ENCODE data around the gene KDM4C. TPM values are rescaled to one million over a fixed set of nuclear protein-coding genes. Genes with fewer than 3 reads are reported as not detected.

Gene KDM4C
- total RNA-seq, 2 donors from 2014 or later, result 12.8 to 31.5 TPM

DNA sequence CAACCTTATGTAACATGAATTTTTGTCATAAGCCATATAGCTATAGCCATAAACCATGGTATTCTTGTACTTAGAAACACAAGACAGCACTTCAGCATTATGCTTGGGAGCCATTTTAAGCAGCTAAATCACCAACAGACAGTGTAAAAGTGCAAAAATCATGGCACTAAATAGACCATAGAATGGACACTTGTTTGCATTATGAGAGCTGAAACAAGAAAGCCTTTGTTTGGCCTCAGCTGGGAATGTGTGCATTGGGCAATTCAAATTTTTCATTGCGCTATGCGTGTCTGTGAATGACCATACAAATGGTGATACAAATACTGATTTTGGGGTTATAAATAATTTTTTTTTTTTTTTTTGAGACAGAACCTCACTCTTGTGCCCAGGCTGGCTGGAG lies 23.7 kb downstream of the KDM4C start:
- 95 to 100% methylated on average over 2 of the region's 2 CpGs for WGBS, 2 experiments (ENCODE audit: insufficient coverage in 1 of 2, insufficient read length in 1 of 2)

DNA sequence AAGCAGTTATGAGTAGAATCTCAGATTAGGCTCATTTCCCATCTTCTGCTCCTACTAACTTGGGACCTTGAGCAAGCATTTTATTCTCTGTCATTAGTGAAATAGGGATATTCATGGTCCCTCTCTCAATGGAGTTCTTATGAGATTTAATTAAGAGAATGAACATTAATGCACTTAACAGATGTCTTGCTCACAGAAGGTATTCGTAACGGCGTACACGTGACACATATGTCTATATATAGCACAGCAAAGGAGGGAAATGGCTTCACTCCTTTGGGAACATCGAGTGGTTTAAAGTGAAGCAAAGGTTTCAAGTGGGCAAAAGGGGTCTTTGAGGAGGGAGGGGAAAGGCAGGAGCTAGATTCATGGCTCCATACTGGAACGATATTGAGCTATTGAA lies 24.6 kb downstream of the KDM4C start:
- Mint-ChIP-seq H3K27ac (no peak overlapping the region), H3K4me1 (peaks cover 44% of the 10 kb centered on the region), H3K36me3 (ENCODE audit: low read depth) (no peaks in the 10 kb centered on the region), H3K27me3 (ENCODE audit: insufficient read depth) (no peaks in the 10 kb centered on the region), H3K9me3 (no peaks in the 10 kb centered on the region), H3K4me3 (no peak overlapping the region)
- Histone ChIP-seq H3K9ac (ENCODE audit: extremely low read depth, low read length, poor library complexity, severe bottlenecking) (no peak overlapping the region), H3K4me1 (ENCODE audit: control insufficient read depth, insufficient read depth, low read length) (peaks cover 19% of the 10 kb centered on the region), H3K9me3 (ENCODE audit: control insufficient read depth, low read length) (no peaks in the 10 kb centered on the region), H3K27me3 (ENCODE audit: control insufficient read depth, insufficient read depth, low read length, poor library complexity, severe bottlenecking) (no peaks in the 10 kb centered on the region), H3K27ac (ENCODE audit: low read depth, low read length) (no peak overlapping the region), H3K36me3 (ENCODE audit: control insufficient read depth, insufficient read depth, low read length) (no peaks in the 10 kb centered on the region), H3K4me3 (ENCODE audit: low read length) (no peak overlapping the region)
- 91 to 96% methylated on average over 6 of the region's 6 CpGs for WGBS, 2 experiments (ENCODE audit: insufficient coverage in 1 of 2, insufficient read length in 1 of 2)
- no peak for DNase-seq
- TF ChIP-seq, protein P1, sequence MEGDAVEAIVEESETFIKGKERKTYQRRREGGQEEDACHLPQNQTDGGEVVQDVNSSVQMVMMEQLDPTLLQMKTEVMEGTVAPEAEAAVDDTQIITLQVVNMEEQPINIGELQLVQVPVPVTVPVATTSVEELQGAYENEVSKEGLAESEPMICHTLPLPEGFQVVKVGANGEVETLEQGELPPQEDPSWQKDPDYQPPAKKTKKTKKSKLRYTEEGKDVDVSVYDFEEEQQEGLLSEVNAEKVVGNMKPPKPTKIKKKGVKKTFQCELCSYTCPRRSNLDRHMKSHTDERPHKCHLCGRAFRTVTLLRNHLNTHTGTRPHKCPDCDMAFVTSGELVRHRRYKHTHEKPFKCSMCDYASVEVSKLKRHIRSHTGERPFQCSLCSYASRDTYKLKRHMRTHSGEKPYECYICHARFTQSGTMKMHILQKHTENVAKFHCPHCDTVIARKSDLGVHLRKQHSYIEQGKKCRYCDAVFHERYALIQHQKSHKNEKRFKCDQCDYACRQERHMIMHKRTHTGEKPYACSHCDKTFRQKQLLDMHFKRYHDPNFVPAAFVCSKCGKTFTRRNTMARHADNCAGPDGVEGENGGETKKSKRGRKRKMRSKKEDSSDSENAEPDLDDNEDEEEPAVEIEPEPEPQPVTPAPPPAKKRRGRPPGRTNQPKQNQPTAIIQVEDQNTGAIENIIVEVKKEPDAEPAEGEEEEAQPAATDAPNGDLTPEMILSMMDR (conservative IDR thresholded peaks at IDR 0.05), result no peak

More for the DNA sequence above, 23.7 kb downstream of the KDM4C start:
- TF ChIP-seq, protein P1 (conservative IDR thresholded peaks at IDR 0.05), result no peak
- peaks cover 52% of the 10 kb centered on the region for H3K4me1 Mint-ChIP-seq
- Histone ChIP-seq H3K4me1 (ENCODE audit: control insufficient read depth, insufficient read depth, low read length) (peaks cover 19% of the 10 kb centered on the region), H3K27me3 (ENCODE audit: control insufficient read depth, insufficient read depth, low read length, poor library complexity, severe bottlenecking) (no peaks in the 10 kb centered on the region), H3K36me3 (ENCODE audit: control insufficient read depth, insufficient read depth, low read length) (no peaks in the 10 kb centered on the region), H3K9me3 (ENCODE audit: control insufficient read depth, low read length) (no peaks in the 10 kb centered on the region), H3K9ac (ENCODE audit: extremely low read depth, low read length, poor library complexity, severe bottlenecking) (no peak overlapping the region), H3K4me3 (ENCODE audit: low read length) (no peak overlapping the region), H3K27ac (ENCODE audit: low read depth, low read length) (no peak overlapping the region)
- no peak for DNase-seq
- H3K4me3 Mint-ChIP-seq, result no peak overlapping the region
- no peaks in the 10 kb centered on the region for H3K27me3 Mint-ChIP-seq (ENCODE audit: insufficient read depth)
- H3K27ac Mint-ChIP-seq, result no peak overlapping the region
- no peaks in the 10 kb centered on the region for H3K9me3 Mint-ChIP-seq
- H3K36me3 Mint-ChIP-seq (ENCODE audit: low read depth), result no peaks in the 10 kb centered on the region

DNA sequence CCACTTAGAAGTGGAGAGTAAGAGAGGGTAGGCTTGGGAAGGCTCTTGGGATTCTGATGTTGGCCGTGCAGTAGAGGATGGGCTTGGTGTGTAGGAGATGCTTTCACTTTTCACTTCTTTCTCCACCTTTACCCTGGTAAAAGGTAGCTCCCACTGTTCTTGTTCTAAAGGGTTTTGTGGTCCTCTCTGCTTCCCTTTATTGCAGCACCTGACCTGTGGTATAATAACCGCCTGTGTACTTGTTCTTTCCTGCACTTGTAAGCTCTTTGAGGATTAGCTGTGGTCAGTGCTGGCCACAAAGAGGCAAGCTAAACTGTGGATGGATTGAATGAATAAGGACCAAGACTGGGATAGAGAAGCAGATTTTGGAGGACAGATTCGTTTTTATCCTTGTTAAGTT lies 25.2 kb downstream of the KDM4C start:
- no peak overlapping the region for H3K27ac Mint-ChIP-seq
- no peaks in the 10 kb centered on the region for H3K9me3 ChIP-seq (ENCODE audit: control insufficient read depth, low read length)
- H3K27me3 Mint-ChIP-seq (ENCODE audit: insufficient read depth), result no peaks in the 10 kb centered on the region
- H3K9ac ChIP-seq (ENCODE audit: extremely low read depth, low read length, poor library complexity, severe bottlenecking), result no peak overlapping the region
- H3K4me1 Mint-ChIP-seq, result peaks cover 46% of the 10 kb centered on the region
- no peak for DNase-seq
- no peak overlapping the region for H3K4me3 ChIP-seq (ENCODE audit: low read length)
- 91 to 100% methylated on average over 1 to 3 of the region's 3 CpGs for WGBS, 2 experiments (ENCODE audit: insufficient coverage in 1 of 2, insufficient read length in 1 of 2)
- no peak overlapping the region for H3K27ac ChIP-seq (ENCODE audit: low read depth, low read length)
- TF ChIP-seq, protein P1 (conservative IDR thresholded peaks at IDR 0.05), result no peak
- H3K9me3 Mint-ChIP-seq, result no peaks in the 10 kb centered on the region
- no peak overlapping the region for H3K4me3 Mint-ChIP-seq
- no peaks in the 10 kb centered on the region for H3K36me3 Mint-ChIP-seq (ENCODE audit: low read depth)
- H3K36me3 ChIP-seq (ENCODE audit: control insufficient read depth, insufficient read depth, low read length), result no peaks in the 10 kb centered on the region
- no peaks in the 10 kb centered on the region for H3K27me3 ChIP-seq (ENCODE audit: control insufficient read depth, insufficient read depth, low read length, poor library complexity, severe bottlenecking)
- peaks cover 21% of the 10 kb centered on the region for H3K4me1 ChIP-seq (ENCODE audit: control insufficient read depth, insufficient read depth, low read length)

All from endodermal cell (in vitro differentiated cells).